ENCODE results near the gene CADPS2. TPM values are rescaled to one million over a fixed set of nuclear protein-coding genes. Genes with fewer than 3 reads are reported as not detected.

CADPS2 gene
- total and polyA plus RNA-seq, 2 of the 4 experiments (the other 2 are of a cell fraction) = 0.10 to 0.54 TPM

- no peak overlapping the region for H2AK5ac ChIP-seq (ENCODE audit: low read depth, low read length)
- H2BK120ac ChIP-seq (ENCODE audit: low read depth, low read length) = no peak overlapping the region
- POLR2A ChIA-PET (ENCODE audit: unreplicated experiment) = no interaction called here
- H2BK15ac ChIP-seq (ENCODE audit: low read depth, low read length) = no peak overlapping the region
- H3K4ac ChIP-seq (ENCODE audit: low read depth, low read length) = no peak overlapping the region
- no peak for DNase-seq
- no TSS peak for BruUV-seq (replicated peaks)
- H3K56ac ChIP-seq (ENCODE audit: extremely low read depth, insufficient read depth, low read length) = no peak overlapping the region
- no peaks in the 10 kb centered on the region for H3K9me1 ChIP-seq (ENCODE audit: insufficient read depth, low read length)
- H3K23ac ChIP-seq (ENCODE audit: low read depth, low read length) = no peak overlapping the region
- H3K4me2 ChIP-seq (ENCODE audit: low read depth, low read length) = no peak overlapping the region
- intact Hi-C loops (cut with micrococcal nuclease) (no loop called here), dilution Hi-C loops (cut with HindIII; ENCODE audit: low sequenced_read_pairs, unreplicated experiment) (no loop called here), in situ Hi-C loops (cut with MboI; ENCODE audit: low sequenced_read_pairs) (no loop called here)
- no peak overlapping the region for H2BK5ac ChIP-seq (ENCODE audit: low read depth, low read length, poor library complexity, severe bottlenecking)
- no peaks in the 10 kb centered on the region for H3K27me3 ChIP-seq (ENCODE audit: control insufficient read depth, insufficient read depth, low read length)
- no CpG with 5 or more reads among the region's 3 CpGs for WGBS, 2 experiments (ENCODE audit: extremely low coverage in 2 of 2, insufficient read length in 1 of 2)
- no peak overlapping the region for H3K9ac ChIP-seq (ENCODE audit: low read depth, low read length)
- no peak overlapping the region for H3K14ac ChIP-seq (replicated peaks; ENCODE audit: low read depth, low read length)
- H3K4me1 ChIP-seq (ENCODE audit: control insufficient read depth, insufficient read depth, low read length) = no peaks in the 10 kb centered on the region
- no peak overlapping the region for H3K4me3 ChIP-seq (ENCODE audit: insufficient read depth, low read depth, low read length)
- TF ChIP-seq CTCF (conservative IDR thresholded peaks at IDR 0.05; ENCODE audit: low read depth, low read length) = no peak
- TF ChIP-seq CEBPB (IDR thresholded peaks at IDR 0.05; ENCODE audit: low read depth, low read length) = no peak
- H3K36me3 ChIP-seq (ENCODE audit: control insufficient read depth, insufficient read depth, low read length) = no peaks in the 10 kb centered on the region
- H4K20me1 ChIP-seq (ENCODE audit: insufficient read depth, low read length) = no peaks in the 10 kb centered on the region
- H3K79me1 ChIP-seq (ENCODE audit: low read depth in 1 of 2, low read length in 2 of 2) = no peaks in the 10 kb centered on the region
- no peak overlapping the region for H4K91ac ChIP-seq (ENCODE audit: insufficient read depth, low read depth, low read length)
- no peaks in the 10 kb centered on the region for H3K9me3 ChIP-seq (ENCODE audit: control insufficient read depth, insufficient read depth, low read length)
- H4K5ac ChIP-seq (ENCODE audit: low read depth, low read length) = no peak overlapping the region
- no peak for ATAC-seq (ENCODE audit: low read depth)
- no peak overlapping the region for H2BK20ac ChIP-seq (ENCODE audit: low read depth, low read length)
- no peak overlapping the region for H3K18ac ChIP-seq (ENCODE audit: low read depth, low read length)
- no peak overlapping the region for H2AK9ac ChIP-seq (replicated peaks; ENCODE audit: low read depth, low read length, poor library complexity)
- no peak overlapping the region for H4K8ac ChIP-seq (ENCODE audit: low read depth in 2 of 2, low read length in 2 of 2)
- no peak overlapping the region for H3K27ac ChIP-seq (ENCODE audit: insufficient read depth, low read length)
- CTCF ChIA-PET = no interaction called here
- H2AFZ ChIP-seq (replicated peaks; ENCODE audit: low read length, poor library complexity) = no peak overlapping the region
These were observed 428.3 kb downstream of the CADPS2 start for GRCh38 chr7:122457969-122458368.
